ENCODE data around the gene UBXN4. TPM values are rescaled to one million over a fixed set of nuclear protein-coding genes. Genes with fewer than 3 reads are reported as not detected.

UBXN4 gene
- total RNA-seq, 1 experiment from 2014 or later: 65.4 TPM

DNA sequence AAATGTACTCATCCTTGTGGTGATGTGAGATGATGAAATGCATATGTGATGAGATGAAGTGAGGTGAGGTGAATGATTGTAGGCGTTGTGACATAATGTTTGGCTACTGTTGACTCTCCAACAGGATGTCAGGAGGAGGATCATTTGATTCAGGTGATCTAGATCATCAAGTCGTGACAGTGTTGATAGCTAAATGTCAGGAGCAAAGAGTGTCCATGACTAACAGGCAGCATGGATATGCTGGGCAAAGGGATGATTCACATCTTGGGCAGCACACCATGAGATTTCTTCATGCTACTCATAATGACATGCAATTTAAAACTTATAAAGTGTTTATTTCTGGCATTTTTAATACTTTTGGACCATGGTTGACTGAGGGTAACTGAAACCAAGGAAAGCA lies 40.2 kb upstream of the UBXN4 start:
- H3K14ac ChIP-seq (ENCODE audit: insufficient read depth, low read length): no peak overlapping the region
- peaks cover 5 to 15% (median 11%) of the 10 kb centered on the region in 3 experiments; a peak in 6 of 7 replicates for H3K36me3 Mint-ChIP-seq (ENCODE audit: insufficient read depth in 1 of 3, low read depth in 3 of 3)
- H3K4me1 ChIP-seq (ENCODE audit: insufficient read depth, low read length): no peaks in the 10 kb centered on the region
- no peak overlapping the region for H3K4ac ChIP-seq (ENCODE audit: low read depth, low read length)
- H3K4me2 ChIP-seq (ENCODE audit: insufficient read depth, insufficient read length, low read length): no peak overlapping the region
- H3K27ac ChIP-seq (ENCODE audit: insufficient read length, low read depth, low read length): no peak overlapping the region
- H3K9me3 Mint-ChIP-seq: no peaks in the 10 kb centered on the region
- H2BK5ac ChIP-seq (ENCODE audit: insufficient read length, low read length): no peak overlapping the region
- H4K5ac ChIP-seq (ENCODE audit: insufficient read length, low read depth, low read length): no peak overlapping the region
- no peak for DNase-seq
- H3K4me3 Mint-ChIP-seq: no peak overlapping the region
- H2BK15ac ChIP-seq (ENCODE audit: low read depth, low read length): no peak overlapping the region
- no peak overlapping the region for H2BK20ac ChIP-seq (ENCODE audit: low read depth, low read length, poor library complexity, severe bottlenecking)
- H2BK120ac ChIP-seq (ENCODE audit: low read depth, low read length, poor library complexity, severe bottlenecking): no peak overlapping the region
- H4K8ac ChIP-seq (replicated peaks; ENCODE audit: insufficient read length, low read depth, low read length): no peak overlapping the region
- no peaks in the 10 kb centered on the region for H4K20me1 ChIP-seq (ENCODE audit: control insufficient read depth, insufficient read depth, insufficient read length)
- H3K9ac ChIP-seq (ENCODE audit: extremely low read depth, insufficient read length, low read length): no peak overlapping the region
- H3K79me1 ChIP-seq (ENCODE audit: insufficient read depth, low read depth, low read length, poor library complexity, severe bottlenecking): no peaks in the 10 kb centered on the region
- H3K9me3 ChIP-seq (ENCODE audit: control insufficient read depth, low read depth, low read length): no peaks in the 10 kb centered on the region
- H3K23me2 ChIP-seq (ENCODE audit: insufficient read length, low read depth, low read length, poor library complexity, severe bottlenecking): no peaks in the 10 kb centered on the region
- TF ChIP-seq CTCF (conservative IDR thresholded peaks at IDR 0.05): no peak
- no peak overlapping the region for H2AK5ac ChIP-seq (ENCODE audit: insufficient read length, low read length)
- H3K56ac ChIP-seq (ENCODE audit: insufficient read length, low read depth, low read length): no peak overlapping the region
- H3K27me3 Mint-ChIP-seq (ENCODE audit: low read depth): no peaks in the 10 kb centered on the region
- no CpG with 5 or more reads among the region's 2 CpGs for WGBS (ENCODE audit: extremely low coverage, insufficient read length, low lambda C conversion rate)
- no peak overlapping the region for H4K91ac ChIP-seq (ENCODE audit: insufficient read length, low read depth, low read length)
- H3K18ac ChIP-seq (ENCODE audit: insufficient read length, low read depth, low read length): no peak overlapping the region
- H3K23ac ChIP-seq (ENCODE audit: insufficient read length, low read depth, low read length): no peak overlapping the region
- H2AFZ ChIP-seq (ENCODE audit: low read length): no peak overlapping the region
- H3K27ac Mint-ChIP-seq: 0 out of 7 replicates have a peak overlapping the region, but pooled peaks of 1 of the 3 experiments have one; percentile 2
- no peak overlapping the region for H2BK12ac ChIP-seq (ENCODE audit: insufficient read length, low read depth, low read length)
- H3T11ph ChIP-seq (ENCODE audit: low read length): no peak overlapping the region
- no peaks in the 10 kb centered on the region for H3K4me1 Mint-ChIP-seq
- no peaks in the 10 kb centered on the region for H3K79me2 ChIP-seq (ENCODE audit: insufficient read depth, low read length)
- no peaks in the 10 kb centered on the region for H3K27me3 ChIP-seq (ENCODE audit: insufficient read depth, low read length)

Data from H9 (cell line).